ENCODE data around the gene MYH15. TPM values are rescaled to one million over a fixed set of nuclear protein-coding genes. Genes with fewer than 3 reads are reported as not detected.
A peak's percentile ranks its signal among the peaks of the same experiment; 100 is the strongest.

The MYH15 gene
- total RNA-seq, 1 donor, result 0.99 TPM

DNA sequence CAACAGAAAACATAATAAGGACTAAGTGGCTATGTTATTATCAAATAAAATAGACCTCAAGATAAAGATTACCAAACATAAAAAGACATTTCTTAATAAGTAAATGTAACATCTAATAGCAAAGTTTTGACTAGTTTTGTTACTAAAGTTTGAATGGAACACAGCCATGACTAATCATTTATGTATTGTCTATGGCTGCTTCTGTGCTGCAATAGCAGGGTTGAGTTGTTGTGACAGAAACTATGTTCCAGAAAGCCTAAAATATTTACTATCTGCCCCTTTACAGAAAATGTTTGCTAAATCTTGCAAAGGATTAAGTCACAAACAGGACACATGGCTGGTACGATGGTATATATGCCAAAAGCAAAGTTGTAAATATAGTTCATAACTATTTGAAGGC lies 37.9 kb upstream of the MYH15 start:
- TF ChIP-seq CTCF (IDR thresholded peaks at IDR 0.05; ENCODE audit: insufficient read depth, low read length), result no peak
- no peak overlapping the region for H3K4me3 ChIP-seq (ENCODE audit: low read depth, low read length)
- peak; percentile 32 for DNase-seq (ENCODE audit: low read depth)

DNA sequence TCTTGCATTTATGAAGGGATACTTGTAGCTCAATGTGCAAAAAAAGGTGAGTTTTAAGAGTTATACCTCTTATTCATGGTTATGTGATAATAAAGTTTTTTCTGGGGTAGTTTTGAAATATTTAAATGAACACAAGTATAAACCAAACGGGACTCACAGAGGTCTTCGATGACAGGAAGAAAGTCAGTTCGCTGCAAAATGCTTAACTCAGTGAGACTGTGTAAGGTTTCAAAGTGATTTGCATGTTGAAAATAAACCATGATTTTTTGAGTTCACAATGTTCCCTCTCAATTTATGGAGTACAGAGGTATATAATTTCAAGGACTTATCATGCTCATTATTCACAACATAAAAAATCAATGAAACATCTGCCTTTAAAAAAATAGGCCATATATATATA lies 36.3 kb upstream of the MYH15 start:
- no peak for TF ChIP-seq CTCF (IDR thresholded peaks at IDR 0.05; ENCODE audit: insufficient read depth, low read length)
- peak overlapping the region; percentile 15 for H3K4me3 ChIP-seq (ENCODE audit: low read depth, low read length)
- no peak for DNase-seq (ENCODE audit: low read depth)

DNA sequence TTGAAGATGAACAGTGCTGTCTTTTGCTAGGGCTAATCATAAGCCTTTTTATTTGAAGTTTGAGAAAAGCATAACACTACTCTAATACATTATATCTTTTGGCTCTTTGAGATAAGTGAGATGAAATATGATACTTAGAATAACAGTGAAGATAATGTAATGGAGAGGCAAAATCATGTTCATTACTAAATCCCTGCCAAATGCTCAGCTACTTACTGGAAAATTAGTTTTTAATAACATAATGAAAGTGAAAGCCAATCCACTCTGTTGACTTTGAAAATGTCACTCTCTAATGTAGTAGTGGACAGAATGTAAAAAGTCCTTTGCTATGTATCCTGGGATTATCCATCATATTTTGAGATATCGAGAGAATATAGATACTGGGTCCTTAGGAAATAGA lies 35.9 kb upstream of the MYH15 start:
- no peak for TF ChIP-seq CTCF (IDR thresholded peaks at IDR 0.05; ENCODE audit: insufficient read depth, low read length)
- peak overlapping the region; percentile 15 for H3K4me3 ChIP-seq (ENCODE audit: low read depth, low read length)
- DNase-seq (ENCODE audit: low read depth), result peak; percentile 26

GRCh38 chr3:108538083-108538482 lies 27.7 kb upstream of the MYH15 start:
- TF ChIP-seq CTCF (IDR thresholded peaks at IDR 0.05; ENCODE audit: insufficient read depth, low read length), result no peak
- DNase-seq (ENCODE audit: low read depth), result no peak
- H3K4me3 ChIP-seq (ENCODE audit: low read depth, low read length), result no peak overlapping the region

GRCh38 chr3:108528459-108529252 lies 18.3 kb upstream of the MYH15 start:
- no peak for TF ChIP-seq CTCF (IDR thresholded peaks at IDR 0.05; ENCODE audit: insufficient read depth, low read length)
- H3K4me3 ChIP-seq (ENCODE audit: low read depth, low read length), result no peak overlapping the region
- no peak for DNase-seq (ENCODE audit: low read depth)

DNA sequence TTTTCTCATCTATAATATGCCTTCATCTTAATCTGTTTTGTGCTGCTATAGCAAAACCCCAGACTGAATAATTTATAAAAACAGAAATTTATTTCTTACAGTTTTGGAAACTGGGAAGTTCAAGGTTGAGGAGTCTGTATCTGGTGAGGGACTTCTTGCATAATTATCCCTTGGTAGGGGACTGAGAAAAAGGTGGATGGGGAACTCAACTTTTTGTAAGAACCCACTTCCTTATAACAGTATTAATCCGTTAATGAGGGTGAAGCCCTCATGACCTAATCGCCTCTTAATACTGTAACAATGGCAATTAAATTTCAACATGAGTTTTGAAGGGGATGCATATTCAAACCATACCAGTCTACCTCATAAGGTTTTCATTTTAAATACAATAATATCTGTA lies 17.4 kb upstream of the MYH15 start:
- TF ChIP-seq CTCF (IDR thresholded peaks at IDR 0.05; ENCODE audit: insufficient read depth, low read length), result no peak
- no peak overlapping the region for H3K4me3 ChIP-seq (ENCODE audit: low read depth, low read length)
- DNase-seq (ENCODE audit: low read depth), result no peak

GRCh38 chr3:108527109-108527508 lies 16.7 kb upstream of the MYH15 start:
- H3K4me3 ChIP-seq (ENCODE audit: low read depth, low read length), result no peak overlapping the region
- no peak for TF ChIP-seq CTCF (IDR thresholded peaks at IDR 0.05; ENCODE audit: insufficient read depth, low read length)
- DNase-seq (ENCODE audit: low read depth), result no peak

Data from fibroblast of the aortic adventitia (primary cell).